HepG2 (cell line): ENCODE data around the gene FSD2. TPM values are rescaled to one million over a fixed set of nuclear protein-coding genes. Genes with fewer than 3 reads are reported as not detected.

Source experiments
- ATAC-seq: fragments of 200-7000 bp; cut with Tn5 transposase; 3 replicates; pipeline ENCODE4 v1.9.1; 2020; ENCODE audit warnings: mild to moderate bottlenecking, moderate library complexity
- BruUV-seq: library from RNA; stranded (reverse); fragments of 400-500 nt; replicated peaks from 2 replicates; lab custom pipeline; 2021; lab: Mats Ljungman, UMichigan
- CTCF ChIA-PET: fragments of 300-600 bp; formaldehyde crosslinking; extraction: SDS; loops from one replicate; lab custom pipeline; 2021; ENCODE audit warnings: low total read pairs, inconsistent platforms, low intra/inter-chr PET ratio; lab: Yijun Ruan, JAX
- POLR2A ChIA-PET: fragments of 350-600 bp; sonication (Branson Sonifier 250); formaldehyde crosslinking; loops from one replicate; lab custom pipeline; 2020; ENCODE audit warnings: antibody characterized with exemption, inconsistent platforms; lab: Yijun Ruan, JAX
- DNase-seq: peaks from one replicate; pipeline ENCODE4 v3.0.0-alpha.2; 2015; ENCODE audit warnings: low spot score
- FAIRE-seq: peaks from 3 replicates; lab custom pipeline; 2011; peaks lifted over from hg19 to GRCh38; lab: Jason Lieb, UNC
- H2AFZ ChIP-seq: one replicate; pipeline ENCODE4 v1.6.1; 2011; ENCODE audit warnings: low read length, inconsistent platforms
- H3K27ac ChIP-seq: fragments of 300-600 bp; 3 replicates; pipeline ENCODE4 v1.8.0; 2011; ENCODE audit warnings: mixed run types, mild to moderate bottlenecking, mixed read lengths, low read length, inconsistent platforms; ENCODE audit not compliant: insufficient read depth; ENCODE audit errors: extremely low read length
- H3K27me3 ChIP-seq, 2 experiments: fragments of 200-600 bp in 1 of 2; 2 replicates in 1 of 2; 3 replicates in 1 of 2; pipeline versions ENCODE4 v1.6.0 to v1.8.0; 2011; ENCODE audit warnings: low read length in 2 of 2, mild to moderate bottlenecking in 2 of 2, moderate library complexity in 2 of 2, inconsistent platforms in 1 of 2; ENCODE audit not compliant: insufficient read depth in 2 of 2, control insufficient read depth in 1 of 2
- H3K36me3 ChIP-seq, 2 experiments: fragments of 200-600 bp in 1 of 2; replicated peaks in 1 of 2; 2 replicates in 1 of 2; 3 replicates in 1 of 2; pipeline versions ENCODE4 v1.5.1 to v1.8.0; 2011; ENCODE audit warnings: low read length in 2 of 2, inconsistent platforms in 1 of 2; ENCODE audit not compliant: insufficient read depth in 2 of 2, control insufficient read depth in 1 of 2
- H3K4me1 ChIP-seq: 2 replicates; pipeline ENCODE4 v1.5.1; 2012; ENCODE audit warnings: low read length, inconsistent platforms; ENCODE audit not compliant: insufficient read depth
- H3K4me2 ChIP-seq: 2 replicates; pipeline ENCODE4 v1.6.0; 2011; ENCODE audit warnings: low read depth, low read length, inconsistent platforms
- H3K4me3 ChIP-seq, 3 experiments: fragments of 200-600 bp in 1 of 3; sonication (generic), shearing (Covaris generic) in 1 of 3; replicated peaks in 1 of 3; 2 replicates each; pipeline ENCODE4 v1.5.1; 2011 to 2016; ENCODE audit warnings: low read length in 3 of 3, inconsistent platforms in 2 of 3, low read depth in 2 of 3, mild to moderate bottlenecking in 2 of 3, control low read depth in 1 of 3, mixed read lengths in 1 of 3; ENCODE audit not compliant: insufficient read depth in 1 of 3
- H3K79me2 ChIP-seq: one replicate; pipeline ENCODE4 v1.6.1; 2011; ENCODE audit warnings: low read length, inconsistent platforms; ENCODE audit not compliant: insufficient read depth
- H3K9ac ChIP-seq: 2 replicates; pipeline ENCODE4 v1.6.0; 2011; ENCODE audit warnings: mild to moderate bottlenecking, low read depth, low read length, inconsistent platforms; ENCODE audit not compliant: insufficient read depth
- H3K9me3 ChIP-seq: 2 replicates; pipeline ENCODE4 v1.5.1; 2012; ENCODE audit warnings: mild to moderate bottlenecking, low read length
- H4K20me1 ChIP-seq: 2 replicates; pipeline ENCODE4 v1.6.0; 2011; ENCODE audit warnings: inconsistent platforms, mild to moderate bottlenecking, low read length, moderate library complexity; ENCODE audit not compliant: insufficient read depth
- FOXA3 ChIP-seq: IDR thresholded peaks from 2 replicates; pipeline ENCODE4 v1.6.1; 2016; ENCODE audit warnings: missing genetic modification reagents, missing compliant biosample characterization
- KLF16 ChIP-seq, 2 experiments: sonication (generic) in 1 of 2; formaldehyde crosslinking in 1 of 2; IDR thresholded peaks; 2 replicates each; pipeline versions ENCODE4 v1.6.1 to v1.8.0; 2016 to 2023; ENCODE audit warnings: missing genetic modification reagents in 2 of 2, missing compliant biosample characterization in 1 of 2
- PCBP2 ChIP-seq: fragments of 200-400 bp; formaldehyde crosslinking; optimal IDR thresholded peaks from 2 replicates; pipeline ENCODE3; 2018; ENCODE audit warnings: low read length, low read depth; ENCODE audit not compliant: poor library complexity, severe bottlenecking
- TEAD3 ChIP-seq: optimal IDR thresholded peaks from 2 replicates; pipeline ENCODE3; 2016; ENCODE audit warnings: borderline replicate concordance
- ZIK1 ChIP-seq: sonication (generic); formaldehyde crosslinking; IDR thresholded peaks from 2 replicates; pipeline ENCODE4 v1.5.0; 2020; ENCODE audit warnings: mild to moderate bottlenecking, low read depth, missing genetic modification reagents, borderline replicate concordance
- ZSCAN21 ChIP-seq: sonication (generic); formaldehyde crosslinking; IDR thresholded peaks from 2 replicates; pipeline ENCODE4 v1.8.0; 2022; ENCODE audit warnings: mild to moderate bottlenecking, missing genetic modification reagents, moderate library complexity, borderline replicate concordance
- WGBS: methylation state at CpG from one replicate; pipeline ENCODE4 v1.1.6; 2017; ENCODE audit warnings: low lambda C conversion rate; 5-methylcytosine and 5-hydroxymethylcytosine counted together
- in situ Hi-C: cut with HindIII; loops from 2 replicates; pipeline ENCODE4 v1.10.0; 2017; ENCODE audit warnings: low pct_unique_long_range_greater_than_20kb; ENCODE audit not compliant: extremely low pct_ligation_motif_present
- intact Hi-C: fragments of 100-400 bp; cut with micrococcal nuclease; formaldehyde crosslinking; loops from one replicate; pipeline ENCODE4 v1.10.0; 2022; ENCODE audit not compliant: unreplicated experiment
- polyA plus RNA-seq, 8 experiments: library from polyadenylated mRNA; depleted of rRNA in 3 of 8; stranded (reverse) in 7 of 8; unstranded in 1 of 8; fragments of >200 nt; fragmentation: Illumina TruSeq in 4 of 8; extraction: Trizol in 4 of 8; gene quantifications; 2 replicates each; pipeline versions ENCODE4 v1.2.1 to v1.2.3, GENCODE V29; 2011 to 2016; ENCODE audit warnings: low read depth in 4 of 8, missing spikeins in 1 of 8, mixed read lengths in 1 of 8; ENCODE audit not compliant: insufficient read depth in 1 of 8
- total RNA-seq, 5 experiments: library from RNA; depleted of rRNA; stranded (reverse); fragments of >200 nt; fragmentation: Illumina TruSeq; extraction: Trizol; gene quantifications; 2 replicates each; pipeline ENCODE4 v1.2.3, GENCODE V29; 2016; ENCODE audit warnings: low read depth in 1 of 5
- TF ChIP-seq, protein P1 (sequence below): sonication (generic); formaldehyde crosslinking; IDR thresholded peaks from 2 replicates; pipeline ENCODE4 v1.9.0; 2021; ENCODE audit warnings: mild to moderate bottlenecking, missing genetic modification reagents
- TF ChIP-seq, protein P2 (sequence below): sonication (generic); formaldehyde crosslinking; IDR thresholded peaks from 2 replicates; pipeline ENCODE4 v1.5.0; 2020; ENCODE audit warnings: mild to moderate bottlenecking, missing genetic modification reagents
- TF ChIP-seq, protein P3 (sequence below): sonication (generic); formaldehyde crosslinking; IDR thresholded peaks from 2 replicates; pipeline ENCODE4 v1.5.0; 2020; ENCODE audit warnings: missing genetic modification reagents

Gene FSD2
- total and polyA plus RNA-seq, 2 of the 13 experiments (the other 11 are each of a cell fraction or from before 2014, with no cell fraction given): not detected

GRCh38 chr15:82849556-82850512, 44.0 kb upstream of the FSD2 start:
- H3K9me3 ChIP-seq: no peaks in the 10 kb centered on the region
- H3K27me3 ChIP-seq: no peaks in the 10 kb centered on the region; a peak in 1 of 5 replicates
- H3K4me1 ChIP-seq: peaks cover 19% of the 10 kb centered on the region
- peak overlapping the region; percentile 66 for H2AFZ ChIP-seq
- H3K4me3 ChIP-seq: peak overlapping the region in 1 of 3 experiments; percentile 18; a peak in 1 of 6 replicates
- H3K79me2 ChIP-seq: no peaks in the 10 kb centered on the region
- H3K4me2 ChIP-seq: peak overlapping the region; percentile 47
- POLR2A ChIA-PET: interaction anchor here (1.1 to 1.2 kb wide), 2 partner anchors 100 to 162 kb away, joined by 3 read pairs; partner anchors contain the start of gene C15orf40
- in situ Hi-C loops (loop anchor here (10.0 kb wide), 1 partner anchor 135 kb away; the partner anchor contains the start of gene RAMAC), intact Hi-C loops (loop anchor here (1.0 kb wide), 1 partner anchor 150 kb away; no protein-coding TSS in a partner anchor)
- BruUV-seq: no TSS peak
- CTCF ChIA-PET: interaction anchor here (1.8 to 2.2 kb wide), 2 partner anchors 150 to 161 kb away, joined by 7 to 17 read pairs; partner anchors contain the start of gene C15orf40
- ATAC-seq (peak; percentile 91), FAIRE-seq (peak; percentile 84), DNase-seq (peak; percentile 73)
- H3K9ac ChIP-seq: no peak overlapping the region; the same call in 1 of the 2 replicates
- H4K20me1 ChIP-seq: no peaks in the 10 kb centered on the region
- 33% methylated on average over 10 of the region's 23 CpGs for WGBS
- no peak overlapping the region for H3K27ac ChIP-seq
- no peaks in the 10 kb centered on the region for H3K36me3 ChIP-seq
- TF ChIP-seq FOXA3: no peak
- no peak for TF ChIP-seq PCBP2
- TF ChIP-seq, protein P1, sequence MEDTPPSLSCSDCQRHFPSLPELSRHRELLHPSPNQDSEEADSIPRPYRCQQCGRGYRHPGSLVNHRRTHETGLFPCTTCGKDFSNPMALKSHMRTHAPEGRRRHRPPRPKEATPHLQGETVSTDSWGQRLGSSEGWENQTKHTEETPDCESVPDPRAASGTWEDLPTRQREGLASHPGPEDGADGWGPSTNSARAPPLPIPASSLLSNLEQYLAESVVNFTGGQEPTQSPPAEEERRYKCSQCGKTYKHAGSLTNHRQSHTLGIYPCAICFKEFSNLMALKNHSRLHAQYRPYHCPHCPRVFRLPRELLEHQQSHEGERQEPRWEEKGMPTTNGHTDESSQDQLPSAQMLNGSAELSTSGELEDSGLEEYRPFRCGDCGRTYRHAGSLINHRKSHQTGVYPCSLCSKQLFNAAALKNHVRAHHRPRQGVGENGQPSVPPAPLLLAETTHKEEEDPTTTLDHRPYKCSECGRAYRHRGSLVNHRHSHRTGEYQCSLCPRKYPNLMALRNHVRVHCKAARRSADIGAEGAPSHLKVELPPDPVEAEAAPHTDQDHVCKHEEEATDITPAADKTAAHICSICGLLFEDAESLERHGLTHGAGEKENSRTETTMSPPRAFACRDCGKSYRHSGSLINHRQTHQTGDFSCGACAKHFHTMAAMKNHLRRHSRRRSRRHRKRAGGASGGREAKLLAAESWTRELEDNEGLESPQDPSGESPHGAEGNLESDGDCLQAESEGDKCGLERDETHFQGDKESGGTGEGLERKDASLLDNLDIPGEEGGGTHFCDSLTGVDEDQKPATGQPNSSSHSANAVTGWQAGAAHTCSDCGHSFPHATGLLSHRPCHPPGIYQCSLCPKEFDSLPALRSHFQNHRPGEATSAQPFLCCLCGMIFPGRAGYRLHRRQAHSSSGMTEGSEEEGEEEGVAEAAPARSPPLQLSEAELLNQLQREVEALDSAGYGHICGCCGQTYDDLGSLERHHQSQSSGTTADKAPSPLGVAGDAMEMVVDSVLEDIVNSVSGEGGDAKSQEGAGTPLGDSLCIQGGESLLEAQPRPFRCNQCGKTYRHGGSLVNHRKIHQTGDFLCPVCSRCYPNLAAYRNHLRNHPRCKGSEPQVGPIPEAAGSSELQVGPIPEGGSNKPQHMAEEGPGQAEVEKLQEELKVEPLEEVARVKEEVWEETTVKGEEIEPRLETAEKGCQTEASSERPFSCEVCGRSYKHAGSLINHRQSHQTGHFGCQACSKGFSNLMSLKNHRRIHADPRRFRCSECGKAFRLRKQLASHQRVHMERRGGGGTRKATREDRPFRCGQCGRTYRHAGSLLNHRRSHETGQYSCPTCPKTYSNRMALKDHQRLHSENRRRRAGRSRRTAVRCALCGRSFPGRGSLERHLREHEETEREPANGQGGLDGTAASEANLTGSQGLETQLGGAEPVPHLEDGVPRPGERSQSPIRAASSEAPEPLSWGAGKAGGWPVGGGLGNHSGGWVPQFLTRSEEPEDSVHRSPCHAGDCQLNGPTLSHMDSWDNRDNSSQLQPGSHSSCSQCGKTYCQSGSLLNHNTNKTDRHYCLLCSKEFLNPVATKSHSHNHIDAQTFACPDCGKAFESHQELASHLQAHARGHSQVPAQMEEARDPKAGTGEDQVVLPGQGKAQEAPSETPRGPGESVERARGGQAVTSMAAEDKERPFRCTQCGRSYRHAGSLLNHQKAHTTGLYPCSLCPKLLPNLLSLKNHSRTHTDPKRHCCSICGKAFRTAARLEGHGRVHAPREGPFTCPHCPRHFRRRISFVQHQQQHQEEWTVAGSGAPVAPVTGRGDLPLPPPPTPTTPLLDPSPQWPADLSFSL (CRISPR knock-in tag): no peak
- TF ChIP-seq, protein P2, sequence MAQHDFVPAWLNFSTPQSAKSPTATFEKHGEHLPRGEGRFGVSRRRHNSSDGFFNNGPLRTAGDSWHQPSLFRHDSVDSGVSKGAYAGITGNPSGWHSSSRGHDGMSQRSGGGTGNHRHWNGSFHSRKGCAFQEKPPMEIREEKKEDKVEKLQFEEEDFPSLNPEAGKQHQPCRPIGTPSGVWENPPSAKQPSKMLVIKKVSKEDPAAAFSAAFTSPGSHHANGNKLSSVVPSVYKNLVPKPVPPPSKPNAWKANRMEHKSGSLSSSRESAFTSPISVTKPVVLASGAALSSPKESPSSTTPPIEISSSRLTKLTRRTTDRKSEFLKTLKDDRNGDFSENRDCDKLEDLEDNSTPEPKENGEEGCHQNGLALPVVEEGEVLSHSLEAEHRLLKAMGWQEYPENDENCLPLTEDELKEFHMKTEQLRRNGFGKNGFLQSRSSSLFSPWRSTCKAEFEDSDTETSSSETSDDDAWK (CRISPR knock-in tag): no peak
- TF ChIP-seq, protein P3, sequence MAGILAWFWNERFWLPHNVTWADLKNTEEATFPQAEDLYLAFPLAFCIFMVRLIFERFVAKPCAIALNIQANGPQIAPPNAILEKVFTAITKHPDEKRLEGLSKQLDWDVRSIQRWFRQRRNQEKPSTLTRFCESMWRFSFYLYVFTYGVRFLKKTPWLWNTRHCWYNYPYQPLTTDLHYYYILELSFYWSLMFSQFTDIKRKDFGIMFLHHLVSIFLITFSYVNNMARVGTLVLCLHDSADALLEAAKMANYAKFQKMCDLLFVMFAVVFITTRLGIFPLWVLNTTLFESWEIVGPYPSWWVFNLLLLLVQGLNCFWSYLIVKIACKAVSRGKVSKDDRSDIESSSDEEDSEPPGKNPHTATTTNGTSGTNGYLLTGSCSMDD (CRISPR knock-in tag): no peak
- peak; percentile 72 for TF ChIP-seq TEAD3 (CRISPR knock-in tag)
- TF ChIP-seq KLF16 (CRISPR knock-in tag; IDR thresholded peaks at IDR 0.05): 0 out of 4 replicates have a peak, but pooled peaks of 1 of the 2 experiments have one; percentile 37
- TF ChIP-seq ZSCAN21 (CRISPR knock-in tag): no peak
- no peak for TF ChIP-seq ZIK1 (CRISPR knock-in tag)
